ENCODE data around the gene PCSK1N.

PCSK1N gene

GRCh38 chrX:48790477-48790876 lies 44.9 kb downstream of the PCSK1N start:
- no peak overlapping the region for H3K4me3 ChIP-seq (replicated peaks in 1 of 2; ENCODE audit: low read depth in 2 of 2, low read length in 2 of 2)
- no peak for TF ChIP-seq CTCF (IDR thresholded peaks at IDR 0.05; ENCODE audit: low read depth, low read length)
- no peak for DNase-seq (ENCODE audit: low read depth in 2 of 2)

DNA sequence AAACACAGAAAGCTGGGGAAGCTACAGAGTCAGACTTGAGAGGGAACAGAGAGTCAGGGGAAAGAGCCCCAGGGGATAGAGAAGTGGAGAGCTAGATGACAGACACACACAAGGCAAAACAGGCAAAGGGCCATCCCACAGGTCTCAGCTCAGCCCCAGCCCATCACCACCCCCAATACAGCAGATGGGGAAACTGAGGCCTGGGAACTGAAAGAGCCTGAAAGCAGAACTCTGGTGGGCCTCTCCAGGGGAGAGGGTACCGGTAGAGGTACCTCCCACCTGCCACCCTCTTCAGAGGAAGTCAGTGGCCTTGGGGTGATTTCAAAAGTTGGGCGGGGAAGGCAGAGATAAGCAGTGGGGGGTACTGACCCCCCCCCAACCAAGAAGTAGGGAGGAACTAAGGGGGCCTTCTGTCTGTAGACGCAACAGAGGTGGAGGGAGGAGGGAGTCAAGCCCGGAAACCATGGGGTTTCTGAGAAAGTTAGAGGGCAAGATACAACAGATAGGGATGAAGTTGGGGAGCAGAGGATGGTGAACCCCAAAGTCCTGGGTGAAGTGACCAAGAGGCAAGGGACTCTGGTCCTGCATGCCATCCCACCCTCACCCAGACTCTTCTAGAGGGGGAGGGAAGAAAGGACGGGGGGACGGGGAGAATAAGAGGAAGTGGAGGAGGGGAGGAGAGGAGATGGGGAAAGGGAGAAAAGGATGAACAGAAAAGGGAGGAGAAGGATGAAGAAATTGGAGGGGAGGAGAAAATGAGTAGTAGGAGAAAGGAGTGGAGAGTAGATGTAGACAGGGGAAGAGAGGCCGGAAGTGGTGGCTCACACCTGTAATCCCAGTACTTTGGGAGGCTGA lies 45.8 kb downstream of the PCSK1N start:
- no peak for DNase-seq (ENCODE audit: low read depth in 2 of 2)
- TF ChIP-seq CTCF (IDR thresholded peaks at IDR 0.05; ENCODE audit: low read depth, low read length) = no peak
- no peak overlapping the region for H3K4me3 ChIP-seq (replicated peaks in 1 of 2; ENCODE audit: low read depth in 2 of 2, low read length in 2 of 2)

DNA sequence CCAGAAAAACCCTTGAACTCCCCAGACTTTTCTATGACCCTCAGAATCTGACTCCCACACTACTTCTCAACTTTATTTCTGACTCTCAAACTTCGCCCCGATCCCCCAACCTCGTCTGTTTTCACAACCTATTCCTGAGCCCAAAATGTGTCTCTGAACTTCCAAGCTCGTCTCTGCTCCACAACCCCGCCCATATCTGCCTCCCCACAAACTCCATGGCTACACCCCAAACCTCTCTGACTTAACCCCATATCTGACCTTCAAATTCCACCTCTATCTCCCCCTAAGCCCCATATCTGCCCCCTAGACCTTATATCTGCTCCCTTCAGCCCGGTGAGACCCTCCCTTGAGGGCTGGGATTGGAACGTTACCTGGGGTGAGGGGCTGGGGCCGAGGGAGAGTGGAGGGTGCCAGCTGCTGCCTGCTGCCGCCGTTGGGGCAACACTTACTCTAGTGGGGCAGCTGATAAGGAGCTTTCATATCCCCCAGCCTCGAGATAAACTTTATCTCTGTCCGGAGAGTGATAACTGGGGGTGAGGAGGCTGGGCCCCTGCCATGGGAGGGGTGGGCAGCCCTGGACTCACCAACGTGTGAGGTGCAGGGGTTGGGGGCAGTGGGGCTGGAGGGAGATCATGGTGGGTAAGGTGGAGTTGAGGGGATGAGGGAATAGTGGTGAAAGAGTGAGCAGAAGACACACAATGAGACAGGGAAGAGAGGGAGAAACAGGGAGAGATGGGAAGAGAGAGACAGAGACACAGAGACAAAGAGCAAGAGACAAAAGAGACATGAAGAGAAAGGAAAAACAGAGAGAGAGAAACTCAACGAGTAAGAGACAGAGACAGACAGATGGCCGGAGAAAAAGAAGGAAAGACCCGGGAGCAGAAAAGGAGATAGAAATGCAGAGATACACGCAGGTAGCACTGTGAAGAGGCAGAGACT lies 47.6 kb downstream of the PCSK1N start:
- TF ChIP-seq CTCF (IDR thresholded peaks at IDR 0.05; ENCODE audit: low read depth, low read length) = no peak
- no peak overlapping the region for H3K4me3 ChIP-seq (replicated peaks in 1 of 2; ENCODE audit: low read depth in 2 of 2, low read length in 2 of 2)
- DNase-seq (ENCODE audit: low read depth in 2 of 2) = no peak

- DNase-seq (ENCODE audit: low read depth in 2 of 2) = no peak
- H3K4me3 ChIP-seq (replicated peaks in 1 of 2; ENCODE audit: low read depth in 2 of 2, low read length in 2 of 2) = no peak overlapping the region
- no peak for TF ChIP-seq CTCF (IDR thresholded peaks at IDR 0.05; ENCODE audit: low read depth, low read length)
Observed at GRCh38 chrX:48786825-48787504, 48.4 kb downstream of the PCSK1N start.

DNA sequence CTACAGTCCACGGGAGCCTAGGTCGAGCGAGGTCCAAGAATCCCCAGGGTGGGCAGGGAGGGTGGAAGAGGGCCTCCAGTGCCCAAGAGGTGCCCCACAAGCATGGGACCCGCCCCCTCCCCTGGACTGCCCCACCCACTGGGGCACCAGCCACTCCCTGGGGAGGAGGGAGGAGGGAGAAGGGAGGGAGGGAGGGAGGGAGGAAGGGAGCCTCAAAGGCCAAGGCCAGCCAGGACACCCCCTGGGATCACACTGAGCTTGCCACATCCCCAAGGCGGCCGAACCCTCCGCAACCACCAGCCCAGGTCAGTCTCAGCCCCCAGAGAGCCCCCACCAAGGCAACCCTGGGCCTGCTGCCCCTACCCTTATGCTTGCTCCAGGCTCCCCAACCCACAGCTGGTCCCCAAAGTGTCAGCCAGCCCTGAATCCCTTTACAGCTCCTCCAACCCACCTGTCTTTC lies 49.0 kb downstream of the PCSK1N start, which contains the start of gene GATA1:
GATA1 (plus strand) TSS at position 250 of the 460 bp plus-strand sequence. CDS start 4,520 bp downstream, outside the sequence.
- DNase-seq (ENCODE audit: low read depth in 2 of 2) = no peak
- TF ChIP-seq CTCF (IDR thresholded peaks at IDR 0.05; ENCODE audit: low read depth, low read length) = no peak
- H3K4me3 ChIP-seq (replicated peaks in 1 of 2; ENCODE audit: low read depth in 2 of 2, low read length in 2 of 2) = no peak within 1 kb of the TSS

DNA sequence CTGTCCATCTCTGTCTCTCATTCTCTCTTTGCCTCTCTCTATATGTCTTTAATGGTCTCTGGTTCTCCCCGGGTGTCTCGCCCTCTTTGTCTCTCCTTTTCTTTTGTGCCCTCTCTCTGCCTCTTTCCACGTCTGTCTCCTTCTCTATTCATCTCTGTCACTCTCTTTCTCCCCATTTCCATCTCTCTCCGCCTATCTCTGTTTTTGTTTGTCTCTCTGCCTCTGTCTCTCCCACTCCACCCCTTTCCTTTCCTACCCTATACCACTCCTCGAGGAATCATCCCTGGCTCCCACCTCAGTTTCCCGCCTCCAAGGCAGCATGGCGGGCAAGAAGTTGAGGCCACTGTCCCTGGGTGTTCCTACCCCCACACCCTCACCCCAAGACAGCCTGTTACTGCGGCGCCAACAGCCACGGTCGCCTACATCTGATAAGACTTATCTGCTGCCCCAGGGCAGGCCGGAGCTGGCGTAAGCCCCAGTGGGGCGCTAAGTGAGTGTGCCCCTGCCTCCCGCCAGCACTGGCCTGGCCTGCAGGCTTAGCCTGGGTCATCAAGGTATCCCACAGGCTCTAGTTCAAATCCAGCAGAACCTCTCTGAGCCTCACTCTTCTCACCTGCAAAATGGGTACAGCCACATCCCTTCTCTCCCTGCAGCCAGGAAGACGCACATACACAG lies 49.7 kb downstream of the PCSK1N start:
- no peak for TF ChIP-seq CTCF (IDR thresholded peaks at IDR 0.05; ENCODE audit: low read depth, low read length)
- no peak overlapping the region for H3K4me3 ChIP-seq (replicated peaks in 1 of 2; ENCODE audit: low read depth in 2 of 2, low read length in 2 of 2)
- no peak for DNase-seq (ENCODE audit: low read depth in 2 of 2)

Measured in cardiac fibroblast (primary cell).